HepG2 (cell line): ENCODE results near the gene KHNYN. TPM values are rescaled to one million over a fixed set of nuclear protein-coding genes. Genes with fewer than 3 reads are reported as not detected.

Experiments
- ARID3A ChIP-seq: IDR thresholded peaks from 2 replicates; pipeline ENCODE4 v1.6.1; 2012; ENCODE audit warnings: low read depth, low read length, improper control_type of control experiment
- CTCF ChIP-seq: sonication (generic); formaldehyde crosslinking; IDR thresholded peaks from 2 replicates; pipeline ENCODE4 v1.5.0; 2020; ENCODE audit warnings: mild to moderate bottlenecking, missing genetic modification reagents, moderate library complexity
- KDM5B ChIP-seq: sonication (generic); formaldehyde crosslinking; IDR thresholded peaks from 2 replicates; pipeline ENCODE4 v1.4.0; 2020; ENCODE audit warnings: missing genetic modification reagents, mild to moderate bottlenecking, borderline replicate concordance
- MATR3 ChIP-seq: sonication (generic); formaldehyde crosslinking; IDR thresholded peaks from 2 replicates; pipeline ENCODE4 v1.4.0; 2020; ENCODE audit warnings: missing genetic modification reagents
- MED1 ChIP-seq: sonication (generic); formaldehyde crosslinking; IDR thresholded peaks from 2 replicates; pipeline ENCODE4 v1.4.0; 2020; ENCODE audit warnings: missing genetic modification reagents
- NBN ChIP-seq: fragments of 450-650 bp; conservative IDR thresholded peaks from 2 replicates; pipeline ENCODE4 v1.6.1; 2017
- POGZ ChIP-seq: sonication (generic); formaldehyde crosslinking; IDR thresholded peaks from 2 replicates; pipeline ENCODE4 v1.4.0; 2020; ENCODE audit warnings: mild to moderate bottlenecking, missing genetic modification reagents
- RFXANK ChIP-seq: IDR thresholded peaks from 2 replicates; pipeline ENCODE4 v1.6.1; 2016
- ZBTB21 ChIP-seq: sonication (generic); formaldehyde crosslinking; IDR thresholded peaks from 2 replicates; pipeline ENCODE4 v1.4.0; 2020; ENCODE audit warnings: missing genetic modification reagents
- ZNF234 ChIP-seq: sonication (generic); formaldehyde crosslinking; conservative IDR thresholded peaks from 2 replicates; pipeline ENCODE4 v1.5.1; 2020; ENCODE audit warnings: mild to moderate bottlenecking, missing genetic modification reagents
- ZNF441 ChIP-seq: sonication (generic); formaldehyde crosslinking; IDR thresholded peaks from 2 replicates; pipeline ENCODE4 v1.7.0; 2021; ENCODE audit warnings: missing genetic modification reagents, borderline replicate concordance
- polyA plus RNA-seq, 8 experiments: library from polyadenylated mRNA; depleted of rRNA in 3 of 8; stranded (reverse) in 7 of 8; unstranded in 1 of 8; fragments of >200 nt; fragmentation: Illumina TruSeq in 4 of 8; extraction: Trizol in 4 of 8; gene quantifications; 2 replicates each; pipeline versions ENCODE4 v1.2.1 to v1.2.3, GENCODE V29; 2011 to 2016; ENCODE audit warnings: low read depth in 4 of 8, missing spikeins in 1 of 8, mixed read lengths in 1 of 8; ENCODE audit not compliant: insufficient read depth in 1 of 8
- total RNA-seq, 5 experiments: library from RNA; depleted of rRNA; stranded (reverse); fragments of >200 nt; fragmentation: Illumina TruSeq; extraction: Trizol; gene quantifications; 2 replicates each; pipeline ENCODE4 v1.2.3, GENCODE V29; 2016; ENCODE audit warnings: low read depth in 1 of 5
- TF ChIP-seq, protein P1 (sequence below): sonication (generic); formaldehyde crosslinking; IDR thresholded peaks from one replicate; pipeline ENCODE4 v1.5.1; 2020; ENCODE audit warnings: mild to moderate bottlenecking, missing genetic modification reagents; ENCODE audit errors: not compliant biosample characterization
- TF ChIP-seq, protein P2 (sequence below): sonication (generic); formaldehyde crosslinking; conservative IDR thresholded peaks from 2 replicates; pipeline ENCODE4 v1.8.0; 2022; ENCODE audit warnings: low read depth, missing genetic modification reagents
- TF ChIP-seq, protein P3 (sequence below): sonication (generic); formaldehyde crosslinking; IDR thresholded peaks from 2 replicates; pipeline ENCODE4 v1.5.1; 2020; ENCODE audit warnings: missing genetic modification reagents, mild to moderate bottlenecking, borderline replicate concordance
- TF ChIP-seq, protein P4 (sequence below): sonication (generic); formaldehyde crosslinking; IDR thresholded peaks from 2 replicates; pipeline ENCODE4 v1.4.0; 2020; ENCODE audit warnings: mild to moderate bottlenecking, missing genetic modification reagents

KHNYN gene
- total and polyA plus RNA-seq, 2 of the 13 experiments (the other 11 are each of a cell fraction or from before 2014, with no cell fraction given): 52.8 to 75.7 TPM

- TF ChIP-seq NBN (no peak), CTCF (no peak), RFXANK (no peak), KDM5B (CRISPR knock-in tag) (no peak), ZNF234 (CRISPR knock-in tag) (no peak), POGZ (CRISPR knock-in tag) (no peak), ARID3A (no peak), MED1 (no peak), ZBTB21 (no peak), ZNF441 (CRISPR knock-in tag) (no peak; the same call in 1 of the 2 replicates), MATR3 (CRISPR knock-in tag) (no peak)
- TF ChIP-seq, protein P1, sequence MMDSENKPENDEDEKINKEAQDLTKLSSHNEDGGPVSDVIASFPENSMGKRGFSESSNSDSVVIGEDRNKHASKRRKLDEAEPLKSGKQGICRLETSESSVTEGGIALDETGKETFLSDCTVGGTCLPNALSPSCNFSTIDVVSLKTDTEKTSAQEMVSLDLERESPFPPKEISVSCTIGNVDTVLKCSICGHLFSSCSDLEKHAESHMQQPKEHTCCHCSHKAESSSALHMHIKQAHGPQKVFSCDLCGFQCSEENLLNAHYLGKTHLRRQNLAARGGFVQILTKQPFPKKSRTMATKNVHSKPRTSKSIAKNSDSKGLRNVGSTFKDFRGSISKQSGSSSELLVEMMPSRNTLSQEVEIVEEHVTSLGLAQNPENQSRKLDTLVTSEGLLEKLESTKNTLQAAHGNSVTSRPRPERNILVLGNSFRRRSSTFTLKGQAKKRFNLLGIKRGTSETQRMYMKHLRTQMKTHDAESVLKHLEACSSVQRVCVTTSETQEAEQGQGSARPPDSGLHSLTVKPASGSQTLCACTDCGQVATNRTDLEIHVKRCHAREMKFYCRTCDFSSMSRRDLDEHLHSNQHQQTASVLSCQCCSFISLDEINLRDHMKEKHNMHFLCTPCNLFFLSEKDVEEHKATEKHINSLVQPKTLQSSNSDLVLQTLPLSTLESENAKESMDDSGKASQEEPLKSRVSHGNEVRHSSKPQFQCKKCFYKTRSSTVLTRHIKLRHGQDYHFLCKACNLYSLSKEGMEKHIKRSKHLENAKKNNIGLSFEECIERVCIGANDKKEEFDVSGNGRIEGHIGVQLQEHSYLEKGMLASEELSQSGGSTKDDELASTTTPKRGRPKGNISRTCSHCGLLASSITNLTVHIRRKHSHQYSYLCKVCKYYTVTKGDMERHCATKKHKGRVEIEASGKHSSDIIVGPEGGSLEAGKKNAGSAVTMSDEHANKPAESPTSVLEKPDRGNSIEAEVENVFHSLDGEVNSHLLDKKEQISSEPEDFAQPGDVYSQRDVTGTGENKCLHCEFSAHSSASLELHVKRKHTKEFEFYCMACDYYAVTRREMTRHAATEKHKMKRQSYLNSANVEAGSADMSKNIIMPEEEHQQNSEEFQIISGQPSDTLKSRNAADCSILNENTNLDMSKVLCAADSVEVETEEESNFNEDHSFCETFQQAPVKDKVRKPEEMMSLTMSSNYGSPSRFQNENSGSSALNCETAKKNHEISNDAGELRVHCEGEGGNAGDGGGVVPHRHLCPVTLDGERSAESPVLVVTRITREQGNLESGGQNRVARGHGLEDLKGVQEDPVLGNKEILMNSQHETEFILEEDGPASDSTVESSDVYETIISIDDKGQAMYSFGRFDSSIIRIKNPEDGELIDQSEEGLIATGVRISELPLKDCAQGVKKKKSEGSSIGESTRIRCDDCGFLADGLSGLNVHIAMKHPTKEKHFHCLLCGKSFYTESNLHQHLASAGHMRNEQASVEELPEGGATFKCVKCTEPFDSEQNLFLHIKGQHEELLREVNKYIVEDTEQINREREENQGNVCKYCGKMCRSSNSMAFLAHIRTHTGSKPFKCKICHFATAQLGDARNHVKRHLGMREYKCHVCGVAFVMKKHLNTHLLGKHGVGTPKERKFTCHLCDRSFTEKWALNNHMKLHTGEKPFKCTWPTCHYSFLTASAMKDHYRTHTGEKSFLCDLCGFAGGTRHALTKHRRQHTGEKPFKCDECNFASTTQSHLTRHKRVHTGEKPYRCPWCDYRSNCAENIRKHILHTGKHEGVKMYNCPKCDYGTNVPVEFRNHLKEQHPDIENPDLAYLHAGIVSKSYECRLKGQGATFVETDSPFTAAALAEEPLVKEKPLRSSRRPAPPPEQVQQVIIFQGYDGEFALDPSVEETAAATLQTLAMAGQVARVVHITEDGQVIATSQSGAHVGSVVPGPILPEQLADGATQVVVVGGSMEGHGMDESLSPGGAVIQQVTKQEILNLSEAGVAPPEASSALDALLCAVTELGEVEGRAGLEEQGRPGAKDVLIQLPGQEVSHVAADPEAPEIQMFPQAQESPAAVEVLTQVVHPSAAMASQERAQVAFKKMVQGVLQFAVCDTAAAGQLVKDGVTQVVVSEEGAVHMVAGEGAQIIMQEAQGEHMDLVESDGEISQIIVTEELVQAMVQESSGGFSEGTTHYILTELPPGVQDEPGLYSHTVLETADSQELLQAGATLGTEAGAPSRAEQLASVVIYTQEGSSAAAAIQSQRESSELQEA: no peak
- TF ChIP-seq, protein P2, sequence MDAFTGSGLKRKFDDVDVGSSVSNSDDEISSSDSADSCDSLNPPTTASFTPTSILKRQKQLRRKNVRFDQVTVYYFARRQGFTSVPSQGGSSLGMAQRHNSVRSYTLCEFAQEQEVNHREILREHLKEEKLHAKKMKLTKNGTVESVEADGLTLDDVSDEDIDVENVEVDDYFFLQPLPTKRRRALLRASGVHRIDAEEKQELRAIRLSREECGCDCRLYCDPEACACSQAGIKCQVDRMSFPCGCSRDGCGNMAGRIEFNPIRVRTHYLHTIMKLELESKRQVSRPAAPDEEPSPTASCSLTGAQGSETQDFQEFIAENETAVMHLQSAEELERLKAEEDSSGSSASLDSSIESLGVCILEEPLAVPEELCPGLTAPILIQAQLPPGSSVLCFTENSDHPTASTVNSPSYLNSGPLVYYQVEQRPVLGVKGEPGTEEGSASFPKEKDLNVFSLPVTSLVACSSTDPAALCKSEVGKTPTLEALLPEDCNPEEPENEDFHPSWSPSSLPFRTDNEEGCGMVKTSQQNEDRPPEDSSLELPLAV (CRISPR knock-in tag): no peak
- TF ChIP-seq, protein P3, sequence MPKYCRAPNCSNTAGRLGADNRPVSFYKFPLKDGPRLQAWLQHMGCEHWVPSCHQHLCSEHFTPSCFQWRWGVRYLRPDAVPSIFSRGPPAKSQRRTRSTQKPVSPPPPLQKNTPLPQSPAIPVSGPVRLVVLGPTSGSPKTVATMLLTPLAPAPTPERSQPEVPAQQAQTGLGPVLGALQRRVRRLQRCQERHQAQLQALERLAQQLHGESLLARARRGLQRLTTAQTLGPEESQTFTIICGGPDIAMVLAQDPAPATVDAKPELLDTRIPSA (CRISPR knock-in tag): no peak
- TF ChIP-seq, protein P4, sequence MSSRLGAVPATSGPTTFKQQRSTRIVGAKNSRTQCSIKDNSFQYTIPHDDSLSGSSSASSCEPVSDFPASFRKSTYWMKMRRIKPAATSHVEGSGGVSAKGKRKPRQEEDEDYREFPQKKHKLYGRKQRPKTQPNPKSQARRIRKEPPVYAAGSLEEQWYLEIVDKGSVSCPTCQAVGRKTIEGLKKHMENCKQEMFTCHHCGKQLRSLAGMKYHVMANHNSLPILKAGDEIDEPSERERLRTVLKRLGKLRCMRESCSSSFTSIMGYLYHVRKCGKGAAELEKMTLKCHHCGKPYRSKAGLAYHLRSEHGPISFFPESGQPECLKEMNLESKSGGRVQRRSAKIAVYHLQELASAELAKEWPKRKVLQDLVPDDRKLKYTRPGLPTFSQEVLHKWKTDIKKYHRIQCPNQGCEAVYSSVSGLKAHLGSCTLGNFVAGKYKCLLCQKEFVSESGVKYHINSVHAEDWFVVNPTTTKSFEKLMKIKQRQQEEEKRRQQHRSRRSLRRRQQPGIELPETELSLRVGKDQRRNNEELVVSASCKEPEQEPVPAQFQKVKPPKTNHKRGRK (CRISPR knock-in tag): no peak
Observed at GRCh38 chr14:24441904-24442239, 12.1 kb downstream of the KHNYN start (continued).
